Measurements from ENCODE around the gene AGAP5.
A peak's percentile ranks its signal among the peaks of the same experiment; 100 is the strongest.

AGAP5 gene

DNA sequence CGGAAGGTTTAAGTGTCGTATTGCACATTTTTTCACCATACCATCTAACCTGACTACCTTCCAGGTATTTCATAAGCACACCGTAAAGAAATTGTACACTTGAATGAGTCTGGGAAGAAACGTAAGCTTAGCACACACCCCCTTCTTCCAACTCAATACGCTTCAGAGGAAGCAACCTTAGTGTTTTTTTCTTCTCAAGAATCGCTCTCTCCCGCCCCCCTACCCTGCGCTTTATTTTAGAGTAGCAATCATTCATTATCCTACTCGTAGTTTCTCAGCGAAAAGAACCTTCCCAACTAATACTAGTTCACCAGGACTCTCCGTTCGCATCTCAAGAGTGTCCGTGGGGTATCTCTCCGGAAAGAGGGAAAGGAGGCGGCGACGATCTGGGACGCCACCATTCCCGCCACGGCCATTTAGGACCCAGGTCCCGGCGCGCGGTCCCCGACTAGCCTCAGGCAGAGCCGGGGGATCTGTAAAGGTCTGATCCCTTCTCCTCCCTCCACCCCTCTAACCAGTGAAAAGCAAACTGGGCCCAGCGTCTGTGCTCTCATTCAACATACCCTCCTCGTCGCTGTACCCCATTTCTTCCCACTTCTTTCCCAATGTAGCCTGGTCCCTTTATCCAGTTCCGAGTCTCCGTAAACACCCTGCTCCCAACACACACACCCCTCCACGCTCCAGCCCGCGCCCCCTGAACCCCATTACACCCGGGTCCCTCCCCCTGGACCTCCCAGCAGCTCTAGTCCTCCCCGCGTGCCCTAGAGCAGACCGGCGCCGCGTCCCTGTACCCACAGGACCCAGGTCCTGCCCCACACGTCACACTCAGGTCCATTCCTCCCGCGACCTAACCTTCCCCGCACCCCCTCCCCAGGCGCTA lies 72.7 kb downstream of the AGAP5 start:
- peak; percentile 21 for DNase-seq

Data from NCI-H345 (cell line).